HCT116 (cell line): ENCODE results near the gene OR2H1. TPM values are rescaled to one million over a fixed set of nuclear protein-coding genes. Genes with fewer than 3 reads are reported as not detected.

Source experiments
- ATAC-seq: fragments of 200-7000 bp; cut with Tn5 transposase; 2 replicates; pipeline ENCODE4 v1.9.1; 2020; ENCODE audit warnings: mild to moderate bottlenecking, moderate library complexity
- BruUV-seq: library from RNA; stranded (reverse); fragments of 400-500 nt; replicated peaks from 2 replicates; lab custom pipeline; 2021; lab: Mats Ljungman, UMichigan
- CTCF ChIA-PET: fragments of 300-600 bp; sonication (Branson Sonifier 250); formaldehyde crosslinking; loops from one replicate; lab custom pipeline; 2021; ENCODE audit warnings: antibody characterized with exemption; lab: Charles Lee
- POLR2A ChIA-PET: fragments of 300-600, 350-600 bp; sonication (Branson Sonifier 250); formaldehyde crosslinking; loops from one replicate; lab custom pipeline; 2021; ENCODE audit warnings: antibody characterized with exemption; lab: Charles Lee
- RAD21 ChIA-PET, 2 experiments: fragments of 300-600 bp; sonication (Branson Sonifier 250); formaldehyde crosslinking; loops; one replicate each; lab custom pipeline; 2023; ENCODE audit warnings: low total read pairs in 2 of 2; ENCODE audit not compliant: uncharacterized antibody in 2 of 2, unreplicated experiment in 2 of 2, low non-redundant PET in 1 of 2; lab: Charles Lee
- DNase-seq: peaks from one replicate; pipeline ENCODE4 v3.0.0-alpha.2; 2010; ENCODE audit warnings: low read depth, low spot score
- H2AFZ ChIP-seq: fragments of 200-600 bp; shearing (Covaris generic), sonication (generic); 2 replicates; pipeline ENCODE4 v1.6.1; 2017; ENCODE audit warnings: low read depth, mixed run types, mixed read lengths, antibody characterized with exemption, low read length; ENCODE audit not compliant: poor library complexity, severe bottlenecking
- H3K27ac ChIP-seq: 2 replicates; pipeline ENCODE4 v1.5.1; 2012; ENCODE audit warnings: low read depth, low read length
- H3K27me3 ChIP-seq: fragments of 200-600 bp; sonication (generic); 2 replicates; pipeline ENCODE4 v1.6.1; 2016; ENCODE audit warnings: mixed run types, low read length, mixed read lengths; ENCODE audit not compliant: insufficient read depth
- H3K36me3 ChIP-seq, 2 experiments: fragments of 200-500 bp in 1 of 2; fragments of 200-600 bp in 1 of 2; sonication (Bioruptor generic) in 1 of 2; sonication (generic) in 1 of 2; 2 replicates each; pipeline versions ENCODE4 v1.5.1 to v1.6.1; 2014 to 2016; ENCODE audit warnings: low read length in 2 of 2, inconsistent platforms in 1 of 2, mixed read lengths in 1 of 2, mixed run types in 1 of 2; ENCODE audit not compliant: insufficient read depth in 2 of 2, control insufficient read depth in 1 of 2
- H3K4me1 ChIP-seq, 2 experiments: fragments of 200-600 bp in 1 of 2; sonication (generic) in 1 of 2; 2 replicates each; pipeline versions ENCODE4 v1.5.1 to v1.6.1; 2012 to 2017; ENCODE audit warnings: low read length in 2 of 2, inconsistent platforms in 1 of 2, mild to moderate bottlenecking in 1 of 2, mixed read lengths in 1 of 2, mixed run types in 1 of 2, moderate library complexity in 1 of 2; ENCODE audit not compliant: insufficient read depth in 2 of 2, control insufficient read depth in 1 of 2
- H3K4me2 ChIP-seq: fragments of 200-600 bp; sonication (generic); 2 replicates; pipeline ENCODE4 v1.6.1; 2017; ENCODE audit warnings: mixed run types, low read length, mixed read lengths
- H3K4me3 ChIP-seq, 2 experiments: fragments of 200-600 bp in 1 of 2; sonication (generic) in 1 of 2; replicated peaks in 1 of 2; 2 replicates each; pipeline ENCODE4 v1.5.1; 2011 to 2016; ENCODE audit warnings: low read length in 2 of 2, control low read depth in 1 of 2, low read depth in 1 of 2, mild to moderate bottlenecking in 1 of 2, mixed read lengths in 1 of 2, mixed run types in 1 of 2
- H3K79me2 ChIP-seq: fragments of 200-600 bp; sonication (generic); 2 replicates; pipeline ENCODE4 v1.6.1; 2017; ENCODE audit warnings: mild to moderate bottlenecking, mixed run types, low read length, moderate library complexity, mixed read lengths; ENCODE audit not compliant: insufficient read depth
- H3K9ac ChIP-seq: fragments of 200-600 bp; sonication (generic); 2 replicates; pipeline ENCODE4 v1.6.1; 2016; ENCODE audit warnings: low read length, mixed read lengths
- H3K9me2 ChIP-seq: fragments of 200-600 bp; sonication (generic), shearing (Covaris generic); 2 replicates; pipeline ENCODE4 v1.6.1; 2017; ENCODE audit warnings: mixed run types, mild to moderate bottlenecking, moderate library complexity; ENCODE audit not compliant: insufficient read depth
- H3K9me3 ChIP-seq, 2 experiments: fragments of 200-500 bp in 1 of 2; fragments of 200-600 bp in 1 of 2; sonication (Bioruptor generic) in 1 of 2; sonication (generic) in 1 of 2; 2 replicates each; pipeline ENCODE4 v1.6.1; 2014 to 2017; ENCODE audit warnings: low read length in 2 of 2, mixed read lengths in 2 of 2, inconsistent platforms in 1 of 2, low read depth in 1 of 2, mild to moderate bottlenecking in 1 of 2, mixed run types in 1 of 2, moderate library complexity in 1 of 2; ENCODE audit not compliant: control insufficient read depth in 1 of 2, insufficient read depth in 1 of 2
- H4K20me1 ChIP-seq: fragments of 200-600 bp; sonication (generic), shearing (Covaris generic); 2 replicates; pipeline ENCODE4 v1.6.1; 2017; ENCODE audit warnings: mixed run types, mild to moderate bottlenecking, moderate library complexity; ENCODE audit not compliant: insufficient read depth
- ATF3 ChIP-seq: IDR thresholded peaks from 2 replicates; pipeline ENCODE4 v1.6.1; 2012
- CBX3 ChIP-seq: IDR thresholded peaks from 2 replicates; pipeline ENCODE4 v1.6.1; 2012; ENCODE audit warnings: low read depth
- CEBPB ChIP-seq: IDR thresholded peaks from 2 replicates; pipeline ENCODE4 v1.6.1; 2012; ENCODE audit warnings: low read depth
- EGR1 ChIP-seq: IDR thresholded peaks from 2 replicates; pipeline ENCODE4 v1.6.1; 2012; ENCODE audit warnings: low read depth
- ELF1 ChIP-seq: IDR thresholded peaks from 2 replicates; pipeline ENCODE4 v1.6.1; 2012; ENCODE audit warnings: low read depth, borderline replicate concordance
- EZH2phosphoT487 ChIP-seq: fragments of 200-600 bp; IDR thresholded peaks from 2 replicates; pipeline ENCODE4 v1.6.1; 2018; ENCODE audit warnings: antibody characterized with exemption, borderline replicate concordance
- FOSL1 ChIP-seq: IDR thresholded peaks from 2 replicates; pipeline ENCODE4 v1.6.1; 2012; ENCODE audit warnings: low read depth
- POLR2A ChIP-seq: IDR thresholded peaks from 2 replicates; pipeline ENCODE4 v1.7.0; 2011; ENCODE audit warnings: borderline replicate concordance; ENCODE audit not compliant: insufficient read depth, insufficient read length; ENCODE audit errors: extremely low read depth
- POLR2AphosphoS5 ChIP-seq: IDR thresholded peaks from 2 replicates; pipeline ENCODE4 v1.6.1; 2011; ENCODE audit warnings: mild to moderate bottlenecking, low read depth, low read length, moderate library complexity
- RAD21 ChIP-seq: IDR thresholded peaks from 2 replicates; pipeline ENCODE4 v1.6.1; 2012; ENCODE audit warnings: low read depth, mild to moderate bottlenecking
- SIN3A ChIP-seq: IDR thresholded peaks from 2 replicates; pipeline ENCODE4 v1.6.1; 2012; ENCODE audit warnings: low read depth
- SP1 ChIP-seq: IDR thresholded peaks from 2 replicates; pipeline ENCODE4 v1.6.1; 2012; ENCODE audit warnings: low read depth
- SRF ChIP-seq: IDR thresholded peaks from 2 replicates; pipeline ENCODE4 v1.6.1; 2012; ENCODE audit warnings: low read depth
- TCF7L2 ChIP-seq: IDR thresholded peaks from 2 replicates; pipeline ENCODE4 v1.7.0; 2011; ENCODE audit warnings: borderline replicate concordance, inconsistent platforms; ENCODE audit not compliant: insufficient read depth, insufficient read length; ENCODE audit errors: extremely low read depth
- YY1 ChIP-seq: IDR thresholded peaks from 2 replicates; pipeline ENCODE4 v1.6.1; 2011; ENCODE audit warnings: low read length, low read depth, moderate library complexity, mild to moderate bottlenecking; ENCODE audit not compliant: insufficient replicate concordance; ENCODE audit errors: extremely low read depth
- ZFX ChIP-seq: fragments of 450-650 bp; IDR thresholded peaks from 2 replicates; pipeline ENCODE4 v1.6.1; 2017
- intact Hi-C: fragments of 100-400 bp; cut with micrococcal nuclease; formaldehyde crosslinking; loops from 2 replicates; pipeline ENCODE4 v1.10.0; 2022
- total RNA-seq: library from RNA; stranded (reverse); gene quantifications from one replicate; pipeline ENCODE4 v1.2.1, GENCODE V29; 2021; ENCODE audit not compliant: unreplicated experiment

The OR2H1 gene
- total RNA-seq, 1 experiment from 2014 or later, result not detected

GRCh38 chr6:29510746-29511300 lies 53.9 kb downstream of the OR2H1 start:
- ChIA-PET RAD21 (no interaction called here), CTCF (interaction anchor here (1.0 kb wide), 1 partner anchor 134 kb away, joined by 3 read pairs; no protein-coding TSS in a partner anchor), POLR2A (no interaction called here)
- H3K9me2 ChIP-seq, result no peaks in the 10 kb centered on the region
- H3K27me3 ChIP-seq, result no peaks in the 10 kb centered on the region
- no peak for ATAC-seq
- no peak overlapping the region for H3K4me2 ChIP-seq
- H3K9me3 ChIP-seq, result no peaks in the 10 kb centered on the region
- no peaks in the 10 kb centered on the region for H3K36me3 ChIP-seq
- H3K27ac ChIP-seq, result no peak overlapping the region
- DNase-seq, result no peak
- BruUV-seq, result no TSS peak
- H3K4me3 ChIP-seq, result no peak overlapping the region
- H4K20me1 ChIP-seq, result no peaks in the 10 kb centered on the region
- TF ChIP-seq FOSL1, result no peak
- TF ChIP-seq SRF, result no peak
- no peak for TF ChIP-seq ATF3
- TF ChIP-seq SIN3A, result no peak
- TF ChIP-seq ELF1, result no peak
- TF ChIP-seq EGR1, result no peak
- no peak for TF ChIP-seq YY1
- TF ChIP-seq SP1, result no peak
- TF ChIP-seq CEBPB, result no peak
- TF ChIP-seq RAD21, result no peak
- TF ChIP-seq CBX3, result no peak
- TF ChIP-seq POLR2A, result no peak
- no peak for TF ChIP-seq POLR2AphosphoS5
- TF ChIP-seq ZFX, result no peak
- no peak for TF ChIP-seq TCF7L2
- TF ChIP-seq EZH2phosphoT487, result no peak
- H3K4me1 ChIP-seq, result peaks cover 1 to 2% of the 10 kb centered on the region in 2 experiments; a peak in 3 of 4 replicates
- H3K79me2 ChIP-seq, result no peaks in the 10 kb centered on the region
- H3K9ac ChIP-seq, result no peak overlapping the region
- no peak overlapping the region for H2AFZ ChIP-seq
- intact Hi-C loops, result no loop called here

Other genes starting within 250 kb of the OR2H1 start
- gene OR14J1, start 155.5 kb upstream of the OR2H1 start, total RNA-seq, result not detected
- gene OR5V1, start 88.3 kb upstream of the OR2H1 start, total RNA-seq, result not detected
- gene OR12D3, start 81.9 kb upstream of the OR2H1 start, total RNA-seq, result not detected
- not detected for gene OR12D2, start 61.5 kb upstream of the OR2H1 start, total RNA-seq
- not detected for gene OR12D1, start 42.2 kb upstream of the OR2H1 start, total RNA-seq
- not detected for gene OR10C1, start 17.8 kb upstream of the OR2H1 start, total RNA-seq
- not detected for gene OR11A1, start 84 bp upstream of the OR2H1 start, total RNA-seq
- not detected for gene MAS1L, start 30.8 kb downstream of the OR2H1 start, total RNA-seq
- not detected for gene UBD, start 102.6 kb downstream of the OR2H1 start, total RNA-seq
- gene OR2H2, start 128.0 kb downstream of the OR2H1 start, total RNA-seq, result not detected
- 43.4 TPM for gene GABBR1, start 176.0 kb downstream of the OR2H1 start, total RNA-seq
- gene MOG, start 199.9 kb downstream of the OR2H1 start, total RNA-seq, result not detected
- gene ZFP57, start 224.0 kb downstream of the OR2H1 start, total RNA-seq, result not detected